GM21526 (cell line): ENCODE data around the gene CDRT4.

ENCODE experiments used
- ATAC-seq: cut with Tn5 transposase; IDR thresholded peaks from one replicate; pipeline ENCODE4 v1.9.1; 2021; ENCODE audit warnings: moderate library complexity; ENCODE audit not compliant: unreplicated experiment, low FRiP score

The CDRT4 gene

GRCh38 chr17:15436473-15437302 lies 30.7 kb downstream of the CDRT4 start:
- no peak for ATAC-seq

- no peak for ATAC-seq
Measured at GRCh38 chr17:15434956-15435355, 32.5 kb downstream of the CDRT4 start.

GRCh38 chr17:15432807-15433611 lies 34.4 kb downstream of the CDRT4 start:
- ATAC-seq, result no peak

- ATAC-seq, result no peak
Measured at GRCh38 chr17:15431766-15432165, 35.7 kb downstream of the CDRT4 start.

- ATAC-seq, result no peak
Measured at GRCh38 chr17:15431196-15431595, 36.2 kb downstream of the CDRT4 start.

GRCh38 chr17:15424521-15424920 lies 42.9 kb downstream of the CDRT4 start:
- no peak for ATAC-seq

GRCh38 chr17:15422392-15422965 lies 44.9 kb downstream of the CDRT4 start:
- ATAC-seq, result no peak

- ATAC-seq, result no peak
Measured at GRCh38 chr17:15418781-15419180, 48.6 kb downstream of the CDRT4 start.

- ATAC-seq, result no peak
Measured at GRCh38 chr17:15414532-15415306, 52.7 kb downstream of the CDRT4 start.

GRCh38 chr17:15413101-15413771 lies 54.2 kb downstream of the CDRT4 start:
- ATAC-seq, result no peak

- no peak for ATAC-seq
Measured at GRCh38 chr17:15412606-15413005, 54.8 kb downstream of the CDRT4 start.

- no peak for ATAC-seq
Measured at GRCh38 chr17:15411384-15412198, 55.8 kb downstream of the CDRT4 start.

GRCh38 chr17:15409721-15410250 lies 57.6 kb downstream of the CDRT4 start:
- no peak for ATAC-seq

GRCh38 chr17:15408803-15409202 lies 58.6 kb downstream of the CDRT4 start:
- no peak for ATAC-seq

GRCh38 chr17:15406081-15406480 lies 61.3 kb downstream of the CDRT4 start:
- ATAC-seq, result no peak

GRCh38 chr17:15405058-15405415 lies 62.4 kb downstream of the CDRT4 start:
- ATAC-seq, result no peak

- no peak for ATAC-seq
Measured at GRCh38 chr17:15404106-15405057, 63.0 kb downstream of the CDRT4 start.
